ENCODE results near the gene CDH18.

- no peak for TF ChIP-seq CTCF (IDR thresholded peaks at IDR 0.05)
- TF ChIP-seq POLR2A (IDR thresholded peaks at IDR 0.05) = no peak
- TF ChIP-seq POLR2AphosphoS5 (IDR thresholded peaks at IDR 0.05) = no peak
These were observed 205.4 kb downstream of the CDH18 start for GRCh38 chr5:19782566-19782965.
